Omental fat pad (tissue), 4 donors: ENCODE data around the gene CACNA1G. TPM values are rescaled to one million over a fixed set of nuclear protein-coding genes. Genes with fewer than 3 reads are reported as not detected.

Experiments used
- ATAC-seq: fragments of 150-250 bp; one replicate; pipeline ENCODE4 v1.9.1; 2016; ENCODE audit warnings: mild to moderate bottlenecking, moderate library complexity; ENCODE audit not compliant: low FRiP score
- DNase-seq: peaks from one replicate; pipeline ENCODE4 v3.0.0-alpha.2; 2019; ENCODE audit warnings: low spot score
- total RNA-seq, 4 donors: library from RNA; depleted of rRNA; stranded (reverse); fragments of >200 nt; gene quantifications; one replicate each; pipeline ENCODE4 v1.1.0, GENCODE V29; 2016
- TF ChIP-seq, protein P1 (sequence below), 3 donors: fragments of 450-650 bp; IDR thresholded peaks; one replicate each; pipeline ENCODE4 v1.5.1; 2016 to 2017; ENCODE audit warnings: antibody characterized with exemption in 3 of 3, mild to moderate bottlenecking in 3 of 3, moderate library complexity in 2 of 3

Gene CACNA1G
- total RNA-seq: 1 to 10 TPM in 2 of 4 donors, under 1 TPM in 2; 0.32 to 3.8 (median 1.2) TPM

DNA sequence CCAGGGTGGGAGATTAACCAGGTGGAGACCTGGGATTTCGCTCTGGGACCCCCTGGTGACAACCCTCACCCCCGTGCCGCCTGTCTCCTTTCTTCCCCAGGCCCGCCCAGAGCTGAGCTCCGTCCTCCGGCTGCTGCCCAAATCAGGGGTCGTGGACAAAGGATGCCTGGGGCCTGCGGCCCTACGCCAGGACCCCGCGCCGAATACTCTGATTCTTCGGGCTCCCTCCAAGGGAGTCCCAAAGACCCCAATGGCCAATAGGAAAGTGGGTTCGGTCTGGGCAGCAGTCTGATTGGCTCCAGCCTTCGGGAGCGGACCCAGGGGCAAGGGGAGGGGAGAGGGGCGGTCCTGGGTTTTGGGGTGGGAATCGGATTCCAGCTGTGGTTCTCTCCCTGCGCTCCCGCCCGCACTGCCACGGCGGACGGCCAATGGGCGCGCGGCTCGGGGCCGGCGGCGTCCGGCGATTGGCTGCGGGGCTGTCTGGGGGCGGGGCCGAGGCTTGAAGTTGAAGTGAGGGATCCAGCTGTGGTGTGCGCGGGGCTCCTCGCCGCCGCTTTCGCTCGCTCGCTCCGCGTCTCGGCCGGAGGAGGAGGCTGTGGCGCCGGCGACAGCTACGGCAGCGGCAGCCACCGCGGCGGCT is at the start of gene CACNA1G:
Gene CACNA1G (plus strand): TSS at position 531 of the 640 bp plus-strand sequence. CDS start 745 bp downstream, outside the sequence.
- DNase-seq: peak; percentile 69
- TF ChIP-seq, protein P1, sequence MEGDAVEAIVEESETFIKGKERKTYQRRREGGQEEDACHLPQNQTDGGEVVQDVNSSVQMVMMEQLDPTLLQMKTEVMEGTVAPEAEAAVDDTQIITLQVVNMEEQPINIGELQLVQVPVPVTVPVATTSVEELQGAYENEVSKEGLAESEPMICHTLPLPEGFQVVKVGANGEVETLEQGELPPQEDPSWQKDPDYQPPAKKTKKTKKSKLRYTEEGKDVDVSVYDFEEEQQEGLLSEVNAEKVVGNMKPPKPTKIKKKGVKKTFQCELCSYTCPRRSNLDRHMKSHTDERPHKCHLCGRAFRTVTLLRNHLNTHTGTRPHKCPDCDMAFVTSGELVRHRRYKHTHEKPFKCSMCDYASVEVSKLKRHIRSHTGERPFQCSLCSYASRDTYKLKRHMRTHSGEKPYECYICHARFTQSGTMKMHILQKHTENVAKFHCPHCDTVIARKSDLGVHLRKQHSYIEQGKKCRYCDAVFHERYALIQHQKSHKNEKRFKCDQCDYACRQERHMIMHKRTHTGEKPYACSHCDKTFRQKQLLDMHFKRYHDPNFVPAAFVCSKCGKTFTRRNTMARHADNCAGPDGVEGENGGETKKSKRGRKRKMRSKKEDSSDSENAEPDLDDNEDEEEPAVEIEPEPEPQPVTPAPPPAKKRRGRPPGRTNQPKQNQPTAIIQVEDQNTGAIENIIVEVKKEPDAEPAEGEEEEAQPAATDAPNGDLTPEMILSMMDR (IDR thresholded peaks at IDR 0.05): no peak
- ATAC-seq: peak; percentile 85

DNA sequence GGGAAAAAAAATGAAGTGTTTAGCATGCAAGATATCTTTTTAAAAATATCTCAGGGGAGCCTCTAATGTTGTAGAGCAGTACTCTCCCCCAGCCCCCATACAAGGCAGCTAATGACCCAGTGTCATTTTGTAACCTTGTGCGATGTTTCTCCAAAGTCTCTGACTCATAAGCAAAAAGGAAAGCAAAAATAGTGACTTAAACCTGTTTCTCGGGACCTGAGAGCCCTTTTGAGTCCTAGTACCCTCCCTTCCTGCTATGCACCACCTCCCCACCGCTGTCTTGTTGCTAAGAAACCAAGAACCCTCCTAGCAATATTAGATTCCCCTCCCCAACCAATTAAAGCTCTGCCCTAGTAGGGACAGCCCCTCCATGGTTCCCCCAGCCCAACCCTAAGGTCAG is 49.5 kb upstream of the CACNA1G start:
- TF ChIP-seq, protein P1 (IDR thresholded peaks at IDR 0.05): no peak
- no peak for ATAC-seq

DNA sequence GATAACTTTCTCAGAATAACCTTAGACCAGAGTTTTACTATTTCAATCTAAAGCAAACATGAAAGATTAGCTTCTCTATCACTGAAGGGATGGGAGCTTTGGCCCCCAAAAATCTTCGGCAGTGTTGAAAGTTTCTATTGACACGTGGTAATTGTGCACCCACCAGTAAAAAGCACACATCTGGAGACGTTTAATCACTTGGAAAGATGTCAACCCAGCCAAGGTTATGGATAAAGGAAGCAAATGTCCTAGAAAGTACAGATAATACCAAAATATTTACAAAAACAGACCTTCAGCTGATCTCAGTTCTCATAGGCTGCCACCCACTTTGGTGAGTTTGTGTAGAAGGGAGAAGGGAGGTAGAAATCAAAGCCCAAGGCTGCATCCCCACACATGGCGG is 47.0 kb upstream of the CACNA1G start:
- ATAC-seq: no peak
- DNase-seq: no peak
- TF ChIP-seq, protein P1 (IDR thresholded peaks at IDR 0.05): no peak

More for the DNA sequence above, 49.5 kb upstream of the CACNA1G start:
- DNase-seq: no peak

DNA sequence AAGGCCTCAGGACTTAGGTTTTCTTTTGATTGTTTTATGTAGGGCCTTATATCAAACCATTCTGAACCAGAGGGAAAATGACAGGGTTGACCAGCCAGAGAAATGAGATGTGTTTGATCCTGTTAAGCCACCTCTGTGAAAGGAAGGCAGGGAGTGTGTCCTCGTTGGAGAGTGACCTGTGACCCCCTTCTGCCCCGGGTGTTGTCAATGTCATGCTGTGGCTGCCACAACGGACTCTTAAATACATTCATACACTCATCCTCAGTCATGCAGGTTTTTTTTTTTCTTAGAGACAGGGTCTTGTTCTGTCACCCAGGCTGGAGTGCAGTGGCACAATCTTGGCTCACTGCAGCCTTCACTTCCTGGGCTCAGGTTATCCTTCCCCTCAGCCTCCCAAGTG is 46.1 kb upstream of the CACNA1G start:
- TF ChIP-seq, protein P1 (IDR thresholded peaks at IDR 0.05): no peak
- ATAC-seq: no peak
- no peak for DNase-seq

DNA sequence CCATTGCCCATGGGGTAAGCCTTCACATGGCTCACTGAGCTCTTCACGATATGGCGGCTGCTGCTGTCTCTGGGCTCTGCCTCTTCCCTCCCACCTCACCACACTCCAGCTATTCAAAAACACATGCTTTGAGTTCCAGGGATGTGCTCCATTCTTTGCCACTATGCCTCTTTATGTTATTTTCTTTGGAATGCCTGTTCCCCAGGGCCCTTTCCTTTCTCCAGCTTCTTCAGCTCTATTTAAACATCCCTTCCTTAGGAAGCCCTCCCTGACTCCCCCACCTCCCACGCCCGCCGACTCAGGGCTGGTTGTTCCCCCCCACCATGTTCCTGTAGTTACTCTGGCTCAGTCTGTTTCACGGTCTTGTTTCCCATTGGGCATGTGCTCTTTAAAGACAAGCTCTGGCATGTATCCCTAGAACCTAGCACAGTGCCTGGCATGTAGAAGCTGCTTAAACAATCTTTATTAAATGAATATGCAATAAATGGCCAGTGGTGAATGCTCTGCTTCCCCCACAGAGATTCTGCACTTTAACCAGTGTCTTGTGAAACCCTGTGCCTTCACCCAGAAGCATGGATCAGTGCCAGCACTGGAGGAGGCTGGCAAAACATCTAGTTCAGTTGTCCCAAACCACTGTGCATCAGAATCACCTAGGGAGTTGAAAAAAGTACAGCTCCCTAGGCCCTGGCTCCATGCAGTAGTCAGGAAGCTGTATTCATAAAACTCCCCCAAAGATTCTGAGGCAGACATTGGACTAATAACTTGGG is 45.4 kb upstream of the CACNA1G start:
- DNase-seq: no peak
- TF ChIP-seq, protein P1 (IDR thresholded peaks at IDR 0.05): no peak
- ATAC-seq: peak; percentile 35

DNA sequence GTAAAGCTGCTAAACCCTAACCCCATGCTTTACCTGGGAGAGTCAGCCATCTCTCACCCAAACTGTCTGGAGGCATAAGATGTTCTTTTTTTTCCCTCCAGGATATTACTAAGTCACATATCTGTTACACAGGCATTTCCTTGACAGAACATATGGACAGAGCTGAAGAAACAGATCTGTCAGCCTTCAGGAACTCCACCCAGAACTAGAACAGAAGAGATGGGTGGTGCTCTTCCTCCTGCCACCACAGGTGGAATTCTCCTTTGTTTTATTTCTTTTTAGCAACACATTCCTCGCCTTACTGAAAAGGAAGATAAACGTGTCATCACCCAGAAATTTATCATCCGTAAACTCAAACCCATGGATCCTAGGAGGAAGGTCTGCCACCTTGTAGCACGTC is 43.5 kb upstream of the CACNA1G start:
- DNase-seq: no peak
- TF ChIP-seq, protein P1 (IDR thresholded peaks at IDR 0.05): no peak
- no peak for ATAC-seq
